SK-N-SH treated with all-trans-retinoic acid at 6 μM for 48 hours (cell line): ENCODE measurements around the gene TRIM72.

Experiments used
- OSR1 ChIP-seq: fragments of 250-450 bp; sonication (Bioruptor Pico); IDR thresholded peaks from 2 replicates; pipeline ENCODE4 v1.8.0; 2022; ENCODE audit warnings: moderate library complexity, mild to moderate bottlenecking, inconsistent platforms
- PPARA ChIP-seq: fragments of 250-450 bp; sonication (Bioruptor Pico); IDR thresholded peaks from 2 replicates; pipeline ENCODE4 v1.5.0; 2020; ENCODE audit warnings: mild to moderate bottlenecking, borderline replicate concordance
- RARB ChIP-seq: fragments of 250-450 bp; sonication (Bioruptor Pico); IDR thresholded peaks from 2 replicates; pipeline ENCODE4 v1.8.0; 2021; ENCODE audit warnings: mild to moderate bottlenecking, moderate library complexity
- ZC3H10 ChIP-seq: fragments of 250-450 bp; sonication (Bioruptor Pico); IDR thresholded peaks from 2 replicates; pipeline ENCODE4 v1.5.1; 2021; ENCODE audit warnings: mild to moderate bottlenecking, moderate library complexity
- TF ChIP-seq, protein P1 (sequence below): fragments of 250-450 bp; sonication (Bioruptor Pico); IDR thresholded peaks from 2 replicates; pipeline ENCODE4 v1.5.1; 2021; ENCODE audit warnings: mild to moderate bottlenecking, moderate library complexity
- TF ChIP-seq, protein P2 (sequence below): fragments of 250-450 bp; sonication (Bioruptor Pico); IDR thresholded peaks from 2 replicates; pipeline ENCODE4 v1.5.0; 2020; ENCODE audit warnings: mild to moderate bottlenecking, moderate library complexity

GRCh38 chr16:31228206-31228605, 14.3 kb downstream of the TRIM72 start:
- TF ChIP-seq, protein P1, sequence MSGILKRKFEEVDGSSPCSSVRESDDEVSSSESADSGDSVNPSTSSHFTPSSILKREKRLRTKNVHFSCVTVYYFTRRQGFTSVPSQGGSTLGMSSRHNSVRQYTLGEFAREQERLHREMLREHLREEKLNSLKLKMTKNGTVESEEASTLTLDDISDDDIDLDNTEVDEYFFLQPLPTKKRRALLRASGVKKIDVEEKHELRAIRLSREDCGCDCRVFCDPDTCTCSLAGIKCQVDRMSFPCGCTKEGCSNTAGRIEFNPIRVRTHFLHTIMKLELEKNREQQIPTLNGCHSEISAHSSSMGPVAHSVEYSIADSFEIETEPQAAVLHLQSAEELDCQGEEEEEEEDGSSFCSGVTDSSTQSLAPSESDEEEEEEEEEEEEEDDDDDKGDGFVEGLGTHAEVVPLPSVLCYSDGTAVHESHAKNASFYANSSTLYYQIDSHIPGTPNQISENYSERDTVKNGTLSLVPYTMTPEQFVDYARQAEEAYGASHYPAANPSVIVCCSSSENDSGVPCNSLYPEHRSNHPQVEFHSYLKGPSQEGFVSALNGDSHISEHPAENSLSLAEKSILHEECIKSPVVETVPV (CRISPR knock-in tag) = no peak
- TF ChIP-seq RARB (CRISPR knock-in tag) (no peak), PPARA (CRISPR knock-in tag) (no peak), OSR1 (CRISPR knock-in tag) (no peak), ZC3H10 (no peak)
- TF ChIP-seq, protein P2, sequence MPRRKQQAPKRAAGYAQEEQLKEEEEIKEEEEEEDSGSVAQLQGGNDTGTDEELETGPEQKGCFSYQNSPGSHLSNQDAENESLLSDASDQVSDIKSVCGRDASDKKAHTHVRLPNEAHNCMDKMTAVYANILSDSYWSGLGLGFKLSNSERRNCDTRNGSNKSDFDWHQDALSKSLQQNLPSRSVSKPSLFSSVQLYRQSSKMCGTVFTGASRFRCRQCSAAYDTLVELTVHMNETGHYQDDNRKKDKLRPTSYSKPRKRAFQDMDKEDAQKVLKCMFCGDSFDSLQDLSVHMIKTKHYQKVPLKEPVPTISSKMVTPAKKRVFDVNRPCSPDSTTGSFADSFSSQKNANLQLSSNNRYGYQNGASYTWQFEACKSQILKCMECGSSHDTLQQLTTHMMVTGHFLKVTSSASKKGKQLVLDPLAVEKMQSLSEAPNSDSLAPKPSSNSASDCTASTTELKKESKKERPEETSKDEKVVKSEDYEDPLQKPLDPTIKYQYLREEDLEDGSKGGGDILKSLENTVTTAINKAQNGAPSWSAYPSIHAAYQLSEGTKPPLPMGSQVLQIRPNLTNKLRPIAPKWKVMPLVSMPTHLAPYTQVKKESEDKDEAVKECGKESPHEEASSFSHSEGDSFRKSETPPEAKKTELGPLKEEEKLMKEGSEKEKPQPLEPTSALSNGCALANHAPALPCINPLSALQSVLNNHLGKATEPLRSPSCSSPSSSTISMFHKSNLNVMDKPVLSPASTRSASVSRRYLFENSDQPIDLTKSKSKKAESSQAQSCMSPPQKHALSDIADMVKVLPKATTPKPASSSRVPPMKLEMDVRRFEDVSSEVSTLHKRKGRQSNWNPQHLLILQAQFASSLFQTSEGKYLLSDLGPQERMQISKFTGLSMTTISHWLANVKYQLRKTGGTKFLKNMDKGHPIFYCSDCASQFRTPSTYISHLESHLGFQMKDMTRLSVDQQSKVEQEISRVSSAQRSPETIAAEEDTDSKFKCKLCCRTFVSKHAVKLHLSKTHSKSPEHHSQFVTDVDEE (CRISPR knock-in tag) = no peak
